ENCODE measurements around the gene KRT80.

DNA sequence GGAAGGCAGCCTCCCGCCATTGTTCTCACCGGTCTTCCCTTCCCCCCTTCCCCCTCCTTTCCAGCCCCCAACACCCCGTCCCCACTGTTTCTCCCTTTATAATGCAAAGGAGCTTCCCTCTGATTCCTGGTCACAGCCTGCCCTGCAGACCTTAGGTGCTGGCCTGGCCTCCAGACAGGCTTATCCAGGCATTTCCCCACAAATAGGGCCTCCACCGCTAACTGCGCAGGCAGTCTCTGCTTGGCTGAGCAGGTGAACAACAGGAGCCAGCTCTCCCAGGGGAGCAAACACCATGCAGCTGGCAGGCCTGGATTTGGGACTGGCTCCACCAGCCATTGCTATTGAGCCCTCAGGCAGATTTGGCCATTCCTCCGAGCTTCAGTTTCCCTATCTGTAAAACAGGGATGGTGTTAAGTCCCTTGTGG is 66.3 kb downstream of the KRT80 start:
- TF ChIP-seq, protein P1, sequence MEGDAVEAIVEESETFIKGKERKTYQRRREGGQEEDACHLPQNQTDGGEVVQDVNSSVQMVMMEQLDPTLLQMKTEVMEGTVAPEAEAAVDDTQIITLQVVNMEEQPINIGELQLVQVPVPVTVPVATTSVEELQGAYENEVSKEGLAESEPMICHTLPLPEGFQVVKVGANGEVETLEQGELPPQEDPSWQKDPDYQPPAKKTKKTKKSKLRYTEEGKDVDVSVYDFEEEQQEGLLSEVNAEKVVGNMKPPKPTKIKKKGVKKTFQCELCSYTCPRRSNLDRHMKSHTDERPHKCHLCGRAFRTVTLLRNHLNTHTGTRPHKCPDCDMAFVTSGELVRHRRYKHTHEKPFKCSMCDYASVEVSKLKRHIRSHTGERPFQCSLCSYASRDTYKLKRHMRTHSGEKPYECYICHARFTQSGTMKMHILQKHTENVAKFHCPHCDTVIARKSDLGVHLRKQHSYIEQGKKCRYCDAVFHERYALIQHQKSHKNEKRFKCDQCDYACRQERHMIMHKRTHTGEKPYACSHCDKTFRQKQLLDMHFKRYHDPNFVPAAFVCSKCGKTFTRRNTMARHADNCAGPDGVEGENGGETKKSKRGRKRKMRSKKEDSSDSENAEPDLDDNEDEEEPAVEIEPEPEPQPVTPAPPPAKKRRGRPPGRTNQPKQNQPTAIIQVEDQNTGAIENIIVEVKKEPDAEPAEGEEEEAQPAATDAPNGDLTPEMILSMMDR (IDR thresholded peaks at IDR 0.05; ENCODE audit: insufficient read depth, low read length): no peak
- TF ChIP-seq, protein P2, sequence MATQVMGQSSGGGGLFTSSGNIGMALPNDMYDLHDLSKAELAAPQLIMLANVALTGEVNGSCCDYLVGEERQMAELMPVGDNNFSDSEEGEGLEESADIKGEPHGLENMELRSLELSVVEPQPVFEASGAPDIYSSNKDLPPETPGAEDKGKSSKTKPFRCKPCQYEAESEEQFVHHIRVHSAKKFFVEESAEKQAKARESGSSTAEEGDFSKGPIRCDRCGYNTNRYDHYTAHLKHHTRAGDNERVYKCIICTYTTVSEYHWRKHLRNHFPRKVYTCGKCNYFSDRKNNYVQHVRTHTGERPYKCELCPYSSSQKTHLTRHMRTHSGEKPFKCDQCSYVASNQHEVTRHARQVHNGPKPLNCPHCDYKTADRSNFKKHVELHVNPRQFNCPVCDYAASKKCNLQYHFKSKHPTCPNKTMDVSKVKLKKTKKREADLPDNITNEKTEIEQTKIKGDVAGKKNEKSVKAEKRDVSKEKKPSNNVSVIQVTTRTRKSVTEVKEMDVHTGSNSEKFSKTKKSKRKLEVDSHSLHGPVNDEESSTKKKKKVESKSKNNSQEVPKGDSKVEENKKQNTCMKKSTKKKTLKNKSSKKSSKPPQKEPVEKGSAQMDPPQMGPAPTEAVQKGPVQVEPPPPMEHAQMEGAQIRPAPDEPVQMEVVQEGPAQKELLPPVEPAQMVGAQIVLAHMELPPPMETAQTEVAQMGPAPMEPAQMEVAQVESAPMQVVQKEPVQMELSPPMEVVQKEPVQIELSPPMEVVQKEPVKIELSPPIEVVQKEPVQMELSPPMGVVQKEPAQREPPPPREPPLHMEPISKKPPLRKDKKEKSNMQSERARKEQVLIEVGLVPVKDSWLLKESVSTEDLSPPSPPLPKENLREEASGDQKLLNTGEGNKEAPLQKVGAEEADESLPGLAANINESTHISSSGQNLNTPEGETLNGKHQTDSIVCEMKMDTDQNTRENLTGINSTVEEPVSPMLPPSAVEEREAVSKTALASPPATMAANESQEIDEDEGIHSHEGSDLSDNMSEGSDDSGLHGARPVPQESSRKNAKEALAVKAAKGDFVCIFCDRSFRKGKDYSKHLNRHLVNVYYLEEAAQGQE (IDR thresholded peaks at IDR 0.05; ENCODE audit: insufficient replicate concordance, low read depth): no peak
- TF ChIP-seq POLR2AphosphoS5 (IDR thresholded peaks at IDR 0.05; ENCODE audit: low read depth): no peak
- TF ChIP-seq SPI1 (IDR thresholded peaks at IDR 0.05; ENCODE audit: borderline replicate concordance, low read depth): no peak
- no peak for TF ChIP-seq GABPA (IDR thresholded peaks at IDR 0.05; ENCODE audit: low read depth)

Measured in HL-60 (cell line).